BJ (cell line): Measurements from ENCODE around the gene MTUS2. TPM values are rescaled to one million over a fixed set of nuclear protein-coding genes. Genes with fewer than 3 reads are reported as not detected.

Experiments used
- CTCF ChIA-PET: fragments of 350-600 bp; formaldehyde crosslinking; extraction: SDS; loops from one replicate; lab custom pipeline; 2021; ENCODE audit warnings: antibody characterized with exemption, inconsistent platforms; lab: Yijun Ruan, JAX
- POLR2A ChIA-PET: fragments of 300-600 bp; sonication (Branson Sonifier 250); formaldehyde crosslinking; extraction: SDS; loops from one replicate; lab custom pipeline; 2021; ENCODE audit warnings: antibody characterized with exemption; lab: Charles Lee
- DNase-seq: peaks from one replicate; pipeline ENCODE4 v3.0.0-alpha.2; 2011; ENCODE audit warnings: low read depth
- H3K27me3 ChIP-seq: 2 replicates; pipeline ENCODE4 v1.6.0; 2011; ENCODE audit warnings: low read length; ENCODE audit not compliant: control insufficient read depth, insufficient read depth
- H3K36me3 ChIP-seq: 2 replicates; pipeline ENCODE4 v1.5.1; 2011; ENCODE audit warnings: low read length; ENCODE audit not compliant: control insufficient read depth, insufficient read depth
- H3K4me3 ChIP-seq: 2 replicates; pipeline ENCODE4 v1.5.1; 2011; ENCODE audit warnings: low read depth, mild to moderate bottlenecking, control low read depth, low read length
- polyA plus RNA-seq: library from polyadenylated mRNA; depleted of rRNA; stranded (reverse); fragments of >200 nt; gene quantifications from 2 replicates; pipeline ENCODE4 v1.2.3, GENCODE V29; 2011
- TF ChIP-seq, protein P1 (sequence below): IDR thresholded peaks from 2 replicates; pipeline ENCODE4 v1.5.1; 2011; ENCODE audit warnings: low read depth, mild to moderate bottlenecking, control low read depth, inconsistent platforms, low read length, moderate library complexity; ENCODE audit not compliant: insufficient read depth

Gene MTUS2
- polyA plus RNA-seq, 1 experiment = 0.05 TPM

DNA sequence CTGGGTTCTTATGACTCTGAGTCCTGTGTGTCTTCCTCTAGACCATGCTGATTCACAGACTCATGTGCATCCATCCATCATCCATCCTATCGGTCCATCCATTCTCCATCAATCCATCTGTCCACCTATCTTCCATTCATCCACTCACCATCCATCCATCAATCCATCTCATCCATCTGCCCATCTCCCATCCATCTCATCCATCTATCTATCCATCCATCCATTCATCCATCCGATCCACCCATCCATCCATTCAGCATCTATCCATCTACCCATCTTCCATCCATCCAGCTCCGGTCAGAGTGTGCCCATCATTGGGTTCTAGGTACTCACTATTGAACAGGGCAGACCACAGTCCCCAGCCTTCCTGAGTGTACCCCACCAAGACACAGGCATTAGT is 699.8 kb downstream of the MTUS2 start:
- POLR2A ChIA-PET = no interaction called here
- CTCF ChIA-PET = interaction anchor here (1.0 to 4.9 kb wide), 2 partner anchors 11 to 12 kb away, joined by 3 to 23 read pairs; no protein-coding TSS in a partner anchor
- TF ChIP-seq, protein P1, sequence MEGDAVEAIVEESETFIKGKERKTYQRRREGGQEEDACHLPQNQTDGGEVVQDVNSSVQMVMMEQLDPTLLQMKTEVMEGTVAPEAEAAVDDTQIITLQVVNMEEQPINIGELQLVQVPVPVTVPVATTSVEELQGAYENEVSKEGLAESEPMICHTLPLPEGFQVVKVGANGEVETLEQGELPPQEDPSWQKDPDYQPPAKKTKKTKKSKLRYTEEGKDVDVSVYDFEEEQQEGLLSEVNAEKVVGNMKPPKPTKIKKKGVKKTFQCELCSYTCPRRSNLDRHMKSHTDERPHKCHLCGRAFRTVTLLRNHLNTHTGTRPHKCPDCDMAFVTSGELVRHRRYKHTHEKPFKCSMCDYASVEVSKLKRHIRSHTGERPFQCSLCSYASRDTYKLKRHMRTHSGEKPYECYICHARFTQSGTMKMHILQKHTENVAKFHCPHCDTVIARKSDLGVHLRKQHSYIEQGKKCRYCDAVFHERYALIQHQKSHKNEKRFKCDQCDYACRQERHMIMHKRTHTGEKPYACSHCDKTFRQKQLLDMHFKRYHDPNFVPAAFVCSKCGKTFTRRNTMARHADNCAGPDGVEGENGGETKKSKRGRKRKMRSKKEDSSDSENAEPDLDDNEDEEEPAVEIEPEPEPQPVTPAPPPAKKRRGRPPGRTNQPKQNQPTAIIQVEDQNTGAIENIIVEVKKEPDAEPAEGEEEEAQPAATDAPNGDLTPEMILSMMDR = no peak
- DNase-seq = no peak
- H3K36me3 ChIP-seq = peaks cover 35% of the 10 kb centered on the region
- H3K27me3 ChIP-seq = no peaks in the 10 kb centered on the region
- H3K4me3 ChIP-seq = no peak overlapping the region

DNA sequence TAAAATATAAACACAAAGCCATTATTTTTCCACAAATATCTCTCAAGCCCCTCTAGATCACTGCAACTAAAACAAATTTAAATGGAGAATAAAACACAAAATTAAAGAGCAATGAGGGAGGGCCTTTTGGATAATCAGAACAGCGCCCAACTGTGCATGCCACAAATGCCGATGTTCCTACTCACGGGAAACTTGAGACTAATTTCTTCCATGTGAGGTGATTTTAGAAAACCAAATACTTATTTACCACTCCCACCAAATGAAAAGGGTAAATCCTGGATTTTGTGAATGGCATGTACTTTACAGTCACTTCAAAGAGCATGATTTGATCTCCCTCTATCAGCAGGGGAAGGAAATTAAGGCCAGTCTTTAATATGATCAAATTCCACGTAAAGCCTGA is 700.5 kb downstream of the MTUS2 start:
- ChIA-PET POLR2A (no interaction called here), CTCF (interaction anchor here (4.9 kb wide), 1 partner anchor 13 kb away, joined by 23 read pairs; no protein-coding TSS in a partner anchor)
- peak; percentile 73 for DNase-seq
- TF ChIP-seq, protein P1 = no peak
- Histone ChIP-seq H3K36me3 (peaks cover 32% of the 10 kb centered on the region), H3K4me3 (no peak overlapping the region), H3K27me3 (no peaks in the 10 kb centered on the region)

GRCh38 chr13:29521336-29521735 is 701.2 kb downstream of the MTUS2 start:
- Histone ChIP-seq H3K4me3 (no peak overlapping the region), H3K36me3 (peaks cover 29% of the 10 kb centered on the region), H3K27me3 (no peaks in the 10 kb centered on the region)
- TF ChIP-seq, protein P1 = no peak
- DNase-seq = no peak
- POLR2A ChIA-PET = no interaction called here
- CTCF ChIA-PET = interaction anchor here (4.9 kb wide), 1 partner anchor 13 kb away, joined by 23 read pairs; no protein-coding TSS in a partner anchor

GRCh38 chr13:29522044-29522685 is 702.0 kb downstream of the MTUS2 start:
- peak; percentile 86 for DNase-seq
- POLR2A ChIA-PET = no interaction called here
- no peak overlapping the region for H3K4me3 ChIP-seq
- H3K36me3 ChIP-seq = peaks cover 26% of the 10 kb centered on the region
- H3K27me3 ChIP-seq = no peaks in the 10 kb centered on the region
- CTCF ChIA-PET = interaction anchor here (0.7 to 4.9 kb wide), 3 partner anchors 9 to 14 kb away, joined by 3 to 23 read pairs (median 4); no protein-coding TSS in a partner anchor
- TF ChIP-seq, protein P1 = 0 out of 2 replicates have a peak, but pooled peaks have one; percentile 7

GRCh38 chr13:29523199-29523961 is 703.2 kb downstream of the MTUS2 start:
- peaks cover 31% of the 10 kb centered on the region for H3K36me3 ChIP-seq
- no peaks in the 10 kb centered on the region for H3K27me3 ChIP-seq
- H3K4me3 ChIP-seq = no peak overlapping the region
- POLR2A ChIA-PET = no interaction called here
- TF ChIP-seq, protein P1 = no peak
- no peak for DNase-seq
- CTCF ChIA-PET = interaction anchor here (1.4 kb wide), 1 partner anchor 15 kb away, joined by 5 read pairs; no protein-coding TSS in a partner anchor
